Natural killer cell (primary cell): ENCODE measurements around the gene PDZD8. TPM values are rescaled to one million over a fixed set of nuclear protein-coding genes. Genes with fewer than 3 reads are reported as not detected.

ENCODE experiments used
- ATAC-seq, 3 donors: fragments of 150-1000 bp in 2 of 3; fragments of 200-7000 bp in 1 of 3; cut with Tn5 transposase; 1 replicate in 1 of 3; 2 replicates in 2 of 3; pipeline ENCODE4 v1.10.0; 2021; ENCODE audit warnings: mild to moderate bottlenecking in 2 of 3, moderate library complexity in 2 of 3
- DNase-seq, 2 donors: peaks; one replicate each; pipeline versions ENCODE4 v3.0.0 to v3.0.0-alpha.2; 2013 to 2021; ENCODE audit warnings: mixed read lengths in 1 of 2
- H3K27ac ChIP-seq: one replicate; pipeline ENCODE4 v1.5.1; 2013; ENCODE audit warnings: mild to moderate bottlenecking, low read length
- H3K27me3 ChIP-seq: one replicate; pipeline ENCODE4 v1.6.1; 2013; ENCODE audit warnings: low read length; ENCODE audit not compliant: control insufficient read depth, insufficient read depth
- H3K36me3 ChIP-seq: one replicate; pipeline ENCODE4 v1.6.1; 2013; ENCODE audit warnings: low read length; ENCODE audit not compliant: control insufficient read depth, insufficient read depth
- H3K4me1 ChIP-seq: one replicate; pipeline ENCODE4 v1.6.1; 2013; ENCODE audit warnings: low read length; ENCODE audit not compliant: control insufficient read depth, insufficient read depth
- H3K4me3 ChIP-seq: one replicate; pipeline ENCODE4 v1.5.1; 2013; ENCODE audit warnings: low read length
- H3K9me3 ChIP-seq: one replicate; pipeline ENCODE4 v1.6.1; 2013; ENCODE audit warnings: low read length; ENCODE audit not compliant: control insufficient read depth, insufficient read depth
- H3K27ac Mint-ChIP-seq, 2 donors: one replicate each; pipeline ENCODE4 v1.8.0; 2022; ENCODE audit warnings: mild to moderate bottlenecking in 2 of 2, mixed read lengths in 2 of 2, moderate library complexity in 1 of 2
- H3K27me3 Mint-ChIP-seq, 2 donors: one replicate each; pipeline ENCODE4 v1.8.0; 2022; ENCODE audit warnings: low read depth in 2 of 2, mixed read lengths in 2 of 2
- H3K36me3 Mint-ChIP-seq: one replicate; pipeline ENCODE4 v1.8.0; 2022; ENCODE audit warnings: mixed read lengths
- H3K4me1 Mint-ChIP-seq, 2 donors: one replicate each; pipeline ENCODE4 v1.8.0; 2022; ENCODE audit warnings: mixed read lengths in 2 of 2
- H3K4me3 Mint-ChIP-seq: one replicate; pipeline ENCODE4 v1.8.0; 2022; ENCODE audit warnings: mild to moderate bottlenecking, moderate library complexity, mixed read lengths
- H3K9me3 Mint-ChIP-seq, 2 donors: one replicate each; pipeline ENCODE4 v1.8.0; 2022; ENCODE audit warnings: mixed read lengths in 2 of 2
- WGBS: methylation state at CpG from one replicate; pipeline ENCODE4 v1.1.7; 2013; ENCODE audit warnings: missing lambda C conversion rate; ENCODE audit not compliant: insufficient coverage; 5-methylcytosine and 5-hydroxymethylcytosine counted together
- intact Hi-C: fragments of 100-400 bp; cut with micrococcal nuclease; formaldehyde crosslinking; loops from one replicate; pipeline ENCODE4 v1.14.2; 2022
- total RNA-seq, 4 donors: library from RNA; stranded (reverse); fragments of 120-200 nt in 1 of 4; gene quantifications; one replicate each; pipeline versions ENCODE4 v1.2.3 to v1.2.4, GENCODE V29; 2013 to 2022
- TF ChIP-seq, protein P1 (sequence below): fragments of 200-600 bp; IDR thresholded peaks from one replicate; pipeline ENCODE4 v1.8.0; 2022; ENCODE audit warnings: antibody characterized with exemption

PDZD8 gene
- total RNA-seq, 3 donors from 2014 or later (not counting 1 experiment from before 2014, with no cell fraction given), result 44.5 to 64.3 (median 51.8) TPM

DNA sequence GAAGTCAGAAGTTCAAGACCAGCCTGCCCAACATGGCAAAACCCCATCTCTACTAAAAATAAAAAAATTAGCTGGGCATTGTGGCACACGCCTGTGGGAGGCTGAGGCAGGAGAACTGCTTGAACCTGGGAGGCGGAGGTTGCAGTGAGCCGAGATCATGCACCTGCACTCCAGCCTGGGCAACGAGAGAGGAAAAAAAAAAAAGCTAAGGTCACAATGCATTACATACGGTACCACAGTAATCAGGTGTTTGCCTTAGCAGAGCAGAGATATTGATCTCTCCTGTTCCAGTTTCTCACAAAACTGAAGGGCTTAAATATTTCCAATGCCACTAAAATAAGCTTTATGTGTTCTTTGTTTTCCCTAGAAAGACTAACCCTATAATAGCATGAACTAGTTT lies 7.5 kb downstream of the PDZD8 start:
- intact Hi-C loops, result no loop called here
- no peak overlapping the region for H3K27ac Mint-ChIP-seq
- H3K36me3 Mint-ChIP-seq, result no peaks in the 10 kb centered on the region
- H3K4me1 ChIP-seq, result peaks cover 10% of the 10 kb centered on the region
- H3K4me1 Mint-ChIP-seq, result peaks cover 71 to 72% of the 10 kb centered on the region in 2 donors
- H3K9me3 ChIP-seq, result no peaks in the 10 kb centered on the region
- H3K4me3 ChIP-seq, result no peak overlapping the region
- H3K27ac ChIP-seq, result no peak overlapping the region
- TF ChIP-seq, protein P1, sequence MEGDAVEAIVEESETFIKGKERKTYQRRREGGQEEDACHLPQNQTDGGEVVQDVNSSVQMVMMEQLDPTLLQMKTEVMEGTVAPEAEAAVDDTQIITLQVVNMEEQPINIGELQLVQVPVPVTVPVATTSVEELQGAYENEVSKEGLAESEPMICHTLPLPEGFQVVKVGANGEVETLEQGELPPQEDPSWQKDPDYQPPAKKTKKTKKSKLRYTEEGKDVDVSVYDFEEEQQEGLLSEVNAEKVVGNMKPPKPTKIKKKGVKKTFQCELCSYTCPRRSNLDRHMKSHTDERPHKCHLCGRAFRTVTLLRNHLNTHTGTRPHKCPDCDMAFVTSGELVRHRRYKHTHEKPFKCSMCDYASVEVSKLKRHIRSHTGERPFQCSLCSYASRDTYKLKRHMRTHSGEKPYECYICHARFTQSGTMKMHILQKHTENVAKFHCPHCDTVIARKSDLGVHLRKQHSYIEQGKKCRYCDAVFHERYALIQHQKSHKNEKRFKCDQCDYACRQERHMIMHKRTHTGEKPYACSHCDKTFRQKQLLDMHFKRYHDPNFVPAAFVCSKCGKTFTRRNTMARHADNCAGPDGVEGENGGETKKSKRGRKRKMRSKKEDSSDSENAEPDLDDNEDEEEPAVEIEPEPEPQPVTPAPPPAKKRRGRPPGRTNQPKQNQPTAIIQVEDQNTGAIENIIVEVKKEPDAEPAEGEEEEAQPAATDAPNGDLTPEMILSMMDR, result no peak
- ATAC-seq (no peak), DNase-seq (no peak)
- H3K27me3 ChIP-seq, result no peaks in the 10 kb centered on the region
- H3K4me3 Mint-ChIP-seq, result no peak overlapping the region
- WGBS, result 93% methylated on average over 5 of the region's 5 CpGs
- H3K27me3 Mint-ChIP-seq, result no peaks in the 10 kb centered on the region
- H3K36me3 ChIP-seq, result no peaks in the 10 kb centered on the region
- H3K9me3 Mint-ChIP-seq, result no peaks in the 10 kb centered on the region

DNA sequence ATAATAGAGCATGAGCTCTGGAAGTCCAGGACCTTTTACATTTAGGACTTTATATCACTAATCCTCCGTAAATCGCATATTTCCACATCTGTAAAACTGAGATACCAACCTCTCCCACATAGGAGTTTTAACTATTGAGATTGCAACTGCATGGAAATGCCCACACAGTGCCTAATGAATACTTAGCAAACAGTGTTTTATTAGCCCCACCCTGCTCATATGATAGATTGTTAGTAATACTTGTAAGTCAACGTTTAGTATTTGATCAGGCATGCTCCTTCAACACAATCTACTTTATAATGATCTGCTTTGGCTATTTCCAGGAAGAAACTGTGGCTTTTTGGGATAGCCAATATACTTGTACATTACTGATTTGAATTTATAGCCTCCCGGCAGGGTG lies 8.5 kb downstream of the PDZD8 start:
- no peaks in the 10 kb centered on the region for H3K9me3 Mint-ChIP-seq
- H3K9me3 ChIP-seq, result no peaks in the 10 kb centered on the region
- no peak for DNase-seq
- peaks cover 63 to 64% of the 10 kb centered on the region in 2 donors for H3K4me1 Mint-ChIP-seq
- H3K4me1 ChIP-seq, result peaks cover 10% of the 10 kb centered on the region
- H3K27ac ChIP-seq, result no peak overlapping the region
- TF ChIP-seq, protein P1, result no peak
- no peak overlapping the region for H3K4me3 ChIP-seq
- WGBS, result 98% methylated on average over 3 of the region's 4 CpGs
- H3K36me3 ChIP-seq, result no peaks in the 10 kb centered on the region
- no peak overlapping the region for H3K27ac Mint-ChIP-seq
- H3K4me3 Mint-ChIP-seq, result no peak overlapping the region
- no peaks in the 10 kb centered on the region for H3K36me3 Mint-ChIP-seq
- ATAC-seq, result no peak
- no peaks in the 10 kb centered on the region for H3K27me3 Mint-ChIP-seq
- H3K27me3 ChIP-seq, result no peaks in the 10 kb centered on the region
- intact Hi-C loops, result no loop called here

DNA sequence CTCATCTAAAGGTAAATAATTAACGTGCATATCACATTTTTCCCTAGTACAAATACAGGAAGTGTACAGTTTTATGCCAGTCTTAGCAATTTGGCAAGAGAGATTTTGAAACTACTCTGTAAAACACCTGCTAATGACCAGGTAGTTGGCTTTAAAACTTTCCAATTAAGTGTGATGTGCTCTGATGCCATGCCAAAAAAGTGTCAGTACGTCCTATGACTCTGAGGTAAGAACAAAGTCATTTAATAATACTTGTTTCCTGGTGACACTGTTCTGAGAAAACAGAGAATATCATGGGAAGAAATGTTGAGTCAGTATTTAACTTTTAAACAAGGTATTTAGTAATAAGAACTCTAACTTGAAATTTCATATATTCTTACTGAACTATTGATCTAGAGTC lies 9.6 kb downstream of the PDZD8 start:
- Mint-ChIP-seq H3K4me1 (peaks cover 57 to 59% of the 10 kb centered on the region in 2 donors), H3K36me3 (no peaks in the 10 kb centered on the region), H3K9me3 (no peaks in the 10 kb centered on the region), H3K27ac (no peak overlapping the region), H3K27me3 (no peaks in the 10 kb centered on the region), H3K4me3 (no peak overlapping the region)
- Histone ChIP-seq H3K9me3 (no peaks in the 10 kb centered on the region), H3K36me3 (no peaks in the 10 kb centered on the region), H3K27ac (no peak overlapping the region), H3K27me3 (no peaks in the 10 kb centered on the region), H3K4me3 (no peak overlapping the region), H3K4me1 (peaks cover 2% of the 10 kb centered on the region)
- intact Hi-C loops, result no loop called here
- DNase-seq, result no peak
- WGBS, result 70% methylated on average over 1 of the region's 2 CpGs
- ATAC-seq, result no peak
- TF ChIP-seq, protein P1, result no peak
